K562 (cell line): ENCODE data around the gene SEMA5A. TPM values are rescaled to one million over a fixed set of nuclear protein-coding genes. Genes with fewer than 3 reads are reported as not detected.

ENCODE experiments used
- ATAC-seq: fragments of 200-7000 bp; cut with Tn5 transposase; 3 replicates; pipeline ENCODE4 v1.9.1; 2020; ENCODE audit warnings: moderate library complexity
- BruUV-seq: library from RNA; stranded (reverse); fragments of 400-500 nt; replicated peaks from 2 replicates; lab custom pipeline; 2021; lab: Mats Ljungman, UMichigan
- CTCF ChIA-PET: fragments of 300-600 bp; formaldehyde crosslinking; extraction: SDS; loops from one replicate; lab custom pipeline; 2021; ENCODE audit warnings: low intra/inter-chr PET ratio; lab: Yijun Ruan, JAX
- POLR2A ChIA-PET: fragments of 300-600, 350-650 bp; sonication (Branson Sonifier 250); formaldehyde crosslinking; extraction: SDS; loops from one replicate; lab custom pipeline; 2021; ENCODE audit warnings: antibody characterized with exemption, inconsistent platforms; lab: Yijun Ruan, JAX
- DNase-seq, 4 experiments: peaks; one replicate each; pipeline versions ENCODE4 v3.0.0 to v3.0.0-alpha.2; 2011 to 2018; ENCODE audit warnings: low spot score in 3 of 4, mixed read lengths in 3 of 4; ENCODE audit errors: extremely low read depth in 1 of 4
- FAIRE-seq: peaks from 2 replicates; lab custom pipeline; 2011; peaks lifted over from hg19 to GRCh38; lab: Jason Lieb, UNC
- H2AFZ ChIP-seq: 2 replicates; pipeline ENCODE4 v1.6.0; 2011; ENCODE audit warnings: low read depth, low read length, control low read depth, inconsistent platforms
- H3K27ac ChIP-seq: fragments of 200-600 bp; 3 replicates; pipeline ENCODE4 v1.8.0; 2011; ENCODE audit warnings: low read depth, mild to moderate bottlenecking, control low read depth, inconsistent platforms, low read length, moderate library complexity, mixed read lengths; ENCODE audit errors: extremely low read depth
- H3K27me3 ChIP-seq, 2 experiments: fragments of 300-600 bp in 1 of 2; 2 replicates in 1 of 2; 3 replicates in 1 of 2; pipeline versions ENCODE4 v1.6.0 to v1.8.0; 2011; ENCODE audit warnings: inconsistent platforms in 2 of 2, low read length in 2 of 2, mild to moderate bottlenecking in 1 of 2, mixed read lengths in 1 of 2, moderate library complexity in 1 of 2; ENCODE audit not compliant: control insufficient read depth in 2 of 2, insufficient read depth in 2 of 2
- H3K36me3 ChIP-seq: fragments of 300-600 bp; 3 replicates; pipeline ENCODE4 v1.8.0; 2011; ENCODE audit warnings: mild to moderate bottlenecking, low read length, inconsistent platforms; ENCODE audit not compliant: control insufficient read depth, insufficient read depth
- H3K4me1 ChIP-seq, 2 experiments: fragments of 200-600 bp in 1 of 2; replicated peaks in 1 of 2; 2 replicates in 1 of 2; 3 replicates in 1 of 2; pipeline versions ENCODE4 v1.5.1 to v1.8.0; 2011; ENCODE audit warnings: inconsistent platforms in 2 of 2, low read length in 2 of 2, mild to moderate bottlenecking in 1 of 2, mixed read lengths in 1 of 2, moderate library complexity in 1 of 2; ENCODE audit not compliant: control insufficient read depth in 2 of 2, insufficient read depth in 2 of 2
- H3K4me2 ChIP-seq: 2 replicates; pipeline ENCODE4 v1.6.1; 2011; ENCODE audit warnings: low read length, control low read depth, inconsistent platforms, mixed read lengths; ENCODE audit not compliant: insufficient read depth
- H3K4me3 ChIP-seq: fragments of 200-600 bp; sonication (generic), shearing (Covaris generic); 2 replicates; pipeline ENCODE4 v1.5.1; 2016; ENCODE audit warnings: control low read depth, inconsistent platforms
- H3K79me2 ChIP-seq: fragments of 200-600 bp; 3 replicates; pipeline ENCODE4 v1.8.0; 2011; ENCODE audit warnings: low read length, inconsistent platforms; ENCODE audit not compliant: control insufficient read depth, insufficient read depth
- H3K9ac ChIP-seq, 2 experiments: 2 replicates each; pipeline versions ENCODE4 v1.6.0 to v1.6.1; 2011; ENCODE audit warnings: low read depth in 2 of 2, low read length in 2 of 2, control low read depth in 1 of 2, inconsistent platforms in 1 of 2, mild to moderate bottlenecking in 1 of 2, mixed read lengths in 1 of 2; ENCODE audit not compliant: insufficient read depth in 1 of 2
- H3K9me1 ChIP-seq: one replicate; pipeline ENCODE4 v1.6.0; 2011; ENCODE audit warnings: inconsistent platforms, mild to moderate bottlenecking, low read length, moderate library complexity; ENCODE audit not compliant: control insufficient read depth, insufficient read depth
- H3K9me3 ChIP-seq: replicated peaks from 2 replicates; pipeline ENCODE4 v1.5.1; 2011; ENCODE audit warnings: low read depth, low read length, inconsistent platforms; ENCODE audit not compliant: control insufficient read depth, insufficient read depth
- H4K20me1 ChIP-seq: replicated peaks from 2 replicates; pipeline ENCODE4 v1.6.1; 2011; ENCODE audit warnings: low read length, inconsistent platforms, mixed read lengths; ENCODE audit not compliant: control insufficient read depth, insufficient read depth
- CTBP1 ChIP-seq: fragments of 450-650 bp; IDR thresholded peaks from 2 replicates; pipeline ENCODE4 v1.6.1; 2016; ENCODE audit warnings: borderline replicate concordance
- FIP1L1 ChIP-seq: fragments of 200-400 bp; formaldehyde crosslinking; IDR thresholded peaks from 2 replicates; pipeline ENCODE4 v1.6.1; 2018; ENCODE audit warnings: mild to moderate bottlenecking, low read depth, low read length; ENCODE audit not compliant: poor library complexity, severe bottlenecking
- HMG20B ChIP-seq: fragments of 250-450 bp; sonication (Bioruptor Pico); IDR thresholded peaks from 2 replicates; pipeline ENCODE4 v1.5.0; 2021; ENCODE audit warnings: mild to moderate bottlenecking
- KLF13 ChIP-seq: fragments of 450-650 bp; IDR thresholded peaks from 2 replicates; pipeline ENCODE4 v1.6.1; 2016; ENCODE audit warnings: missing genetic modification characterization, low read depth, mild to moderate bottlenecking, missing compliant biosample characterization, moderate library complexity, borderline replicate concordance
- MAFG ChIP-seq: fragments of 450-650 bp; conservative IDR thresholded peaks from 2 replicates; pipeline ENCODE4 v1.6.1; 2016; ENCODE audit warnings: missing genetic modification characterization, missing compliant biosample characterization
- PRDM10 ChIP-seq: fragments of 450-650 bp; IDR thresholded peaks from 2 replicates; pipeline ENCODE4 v1.6.1; 2018; ENCODE audit not compliant: partially characterized antibody
- SLC30A9 ChIP-seq: fragments of 250-450 bp; sonication (Bioruptor Pico); IDR thresholded peaks from 2 replicates; pipeline ENCODE4 v1.8.0; 2022; ENCODE audit warnings: mild to moderate bottlenecking, moderate library complexity
- ZNF184 ChIP-seq: sonication (generic); formaldehyde crosslinking; IDR thresholded peaks from 2 replicates; pipeline ENCODE4 v1.5.0; 2020; ENCODE audit warnings: missing genetic modification reagents
- ZNF583 ChIP-seq: fragments of 250-450 bp; sonication (Bioruptor Pico); IDR thresholded peaks from 2 replicates; pipeline ENCODE4 v1.4.0; 2020
- WGBS: fragments of 100-300 bp; shearing (Covaris generic); methylation state at CpG from one replicate; pipeline ENCODE4 v1.1.6; 2016; ENCODE audit warnings: low coverage, mixed read lengths; ENCODE audit not compliant: insufficient coverage; ENCODE audit errors: missing lambda C conversion rate; 5-methylcytosine and 5-hydroxymethylcytosine counted together
- in situ Hi-C: fragments of 300-500 bp; cut with MboI; formaldehyde crosslinking; loops from 4 replicates; pipeline ENCODE4 v1.15.0; 2018; ENCODE audit warnings: inconsistent platforms, mixed read lengths
- intact Hi-C: fragments of 100-400 bp; cut with micrococcal nuclease; formaldehyde crosslinking; loops from 2 replicates; pipeline ENCODE4 v1.14.2; 2022
- polyA plus RNA-seq, 8 experiments: library from polyadenylated mRNA; depleted of rRNA in 4 of 8; stranded (reverse) in 5 of 8; unstranded in 3 of 8; fragments of >200 nt; fragmentation: Nextera tagmentation in 2 of 8; fragmentation: Illumina TruSeq in 1 of 8; extraction: Ambion mirVana in 2 of 8; extraction: Trizol in 1 of 8; gene quantifications; 2 replicates each; pipeline versions ENCODE4 v1.2.1 to v1.2.3, GENCODE V29; 2011 to 2014; ENCODE audit warnings: inconsistent platforms in 1 of 8, missing spikeins in 1 of 8
- total RNA-seq, 7 experiments: library from RNA; depleted of rRNA in 6 of 7; stranded (reverse); fragments of >200 nt in 6 of 7; fragmentation: Illumina TruSeq in 2 of 7; extraction: Trizol in 2 of 7; gene quantifications; 2 replicates each; pipeline versions ENCODE4 v1.2.1 to v1.2.3, GENCODE V29; 2011 to 2021; ENCODE audit warnings: low replicate concordance in 1 of 7
- TF ChIP-seq, protein P1 (sequence below): fragments of 250-450 bp; sonication (Bioruptor Pico); IDR thresholded peaks from 2 replicates; pipeline ENCODE4 v1.5.0; 2022; ENCODE audit warnings: mild to moderate bottlenecking

Gene SEMA5A
- total and polyA plus RNA-seq, 9 of the 15 experiments (the other 6 are each of a cell fraction or from before 2014, with no cell fraction given), result 0.02 TPM; not detected in 8

DNA sequence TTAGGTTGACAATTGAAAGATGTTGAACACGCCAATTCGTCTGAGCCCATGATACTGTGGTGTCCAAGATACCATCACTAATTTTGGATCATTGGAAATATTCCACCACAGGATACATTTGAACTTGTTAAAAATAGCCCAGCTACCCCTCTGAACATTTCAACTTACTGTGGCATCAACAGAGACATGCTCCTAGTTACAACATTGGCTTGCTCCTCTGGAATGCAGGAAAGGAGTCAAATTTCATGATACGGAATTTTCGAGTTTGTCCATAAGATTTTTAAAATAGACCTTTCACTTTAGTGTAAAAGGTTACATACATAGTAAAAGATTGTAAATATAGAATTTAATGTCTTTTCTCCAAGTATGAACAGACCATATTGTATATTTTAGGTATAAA is 12.8 kb downstream of the SEMA5A start:
- FAIRE-seq, result no peak

More for the DNA sequence above, 12.8 kb downstream of the SEMA5A start:
- Histone ChIP-seq H4K20me1 (no peaks in the 10 kb centered on the region), H3K4me1 (no peaks in the 10 kb centered on the region), H3K4me2 (no peak overlapping the region), H3K27ac (no peak overlapping the region), H3K4me3 (no peak overlapping the region), H3K27me3 (peaks cover 4% of the 10 kb centered on the region in 2 experiments; a peak in 1 of 5 replicates), H3K36me3 (no peaks in the 10 kb centered on the region), H3K9me1 (no peaks in the 10 kb centered on the region), H3K9me3 (no peaks in the 10 kb centered on the region), H3K79me2 (no peaks in the 10 kb centered on the region), H3K9ac (no peak overlapping the region), H2AFZ (no peak overlapping the region)
- no TSS peak for BruUV-seq
- ChIA-PET CTCF (no interaction called here), POLR2A (no interaction called here)
- no peak for ATAC-seq
- WGBS, result under 1% methylated on average over 4 of the region's 4 CpGs
- TF ChIP-seq KLF13 (tag) (no peak), HMG20B (CRISPR knock-in tag) (no peak), MAFG (no peak), FIP1L1 (no peak), CTBP1 (no peak), ZNF583 (CRISPR knock-in tag) (no peak), PRDM10 (no peak), ZNF184 (CRISPR knock-in tag) (no peak), SLC30A9 (CRISPR knock-in tag) (no peak)
- TF ChIP-seq, protein P1, sequence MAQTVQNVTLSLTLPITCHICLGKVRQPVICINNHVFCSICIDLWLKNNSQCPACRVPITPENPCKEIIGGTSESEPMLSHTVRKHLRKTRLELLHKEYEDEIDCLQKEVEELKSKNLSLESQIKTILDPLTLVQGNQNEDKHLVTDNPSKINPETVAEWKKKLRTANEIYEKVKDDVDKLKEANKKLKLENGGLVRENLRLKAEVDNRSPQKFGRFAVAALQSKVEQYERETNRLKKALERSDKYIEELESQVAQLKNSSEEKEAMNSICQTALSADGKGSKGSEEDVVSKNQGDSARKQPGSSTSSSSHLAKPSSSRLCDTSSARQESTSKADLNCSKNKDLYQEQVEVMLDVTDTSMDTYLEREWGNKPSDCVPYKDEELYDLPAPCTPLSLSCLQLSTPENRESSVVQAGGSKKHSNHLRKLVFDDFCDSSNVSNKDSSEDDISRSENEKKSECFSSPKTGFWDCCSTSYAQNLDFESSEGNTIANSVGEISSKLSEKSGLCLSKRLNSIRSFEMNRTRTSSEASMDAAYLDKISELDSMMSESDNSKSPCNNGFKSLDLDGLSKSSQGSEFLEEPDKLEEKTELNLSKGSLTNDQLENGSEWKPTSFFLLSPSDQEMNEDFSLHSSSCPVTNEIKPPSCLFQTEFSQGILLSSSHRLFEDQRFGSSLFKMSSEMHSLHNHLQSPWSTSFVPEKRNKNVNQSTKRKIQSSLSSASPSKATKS (CRISPR knock-in tag), result no peak
- DNase-seq, result no peak
- intact Hi-C loops (no loop called here), in situ Hi-C loops (no loop called here)
